ENCODE results near the gene WDR3. TPM values are rescaled to one million over a fixed set of nuclear protein-coding genes. Genes with fewer than 3 reads are reported as not detected.
A peak's percentile ranks its signal among the peaks of the same experiment; 100 is the strongest.

Gene WDR3
- total and polyA plus RNA-seq, 8 donors, result 16.0 to 31.8 (median 28.4) TPM

DNA sequence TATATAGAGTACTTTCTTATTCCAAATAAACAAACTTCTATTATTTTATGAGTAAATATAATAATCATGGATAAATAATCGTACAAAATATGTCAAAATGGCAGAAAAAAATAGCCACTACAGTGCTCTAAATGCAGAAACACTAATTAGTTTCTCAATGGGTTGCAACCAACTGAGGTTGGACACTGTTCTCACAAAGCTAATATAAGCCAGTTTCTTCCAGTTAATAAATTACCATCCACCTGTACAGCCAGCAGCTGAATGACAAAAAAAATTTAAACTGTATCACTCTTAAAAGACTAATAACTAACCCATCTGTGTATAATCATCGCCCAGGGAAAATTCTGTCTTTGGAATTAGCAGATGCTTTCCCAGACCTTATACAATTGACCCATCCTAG lies 37.0 kb upstream of the WDR3 start:
- Histone ChIP-seq H3K9me3 (no peaks in the 10 kb centered on the region), H3K27ac (no peak overlapping the region), H3K4me3 (no peak overlapping the region), H3K27me3 (no peaks in the 10 kb centered on the region), H3K4me1 (no peaks in the 10 kb centered on the region), H3K36me3 (peaks cover 0 to 37% of the 10 kb centered on the region in 2 donors)
- ATAC-seq (no peak), DNase-seq (no peak)
- intact Hi-C loops (cut with DNase I), result loop anchor here in 1 of 2 donors (10.0 kb wide), 1 partner anchor 358 kb away; no protein-coding TSS in a partner anchor
- TF ChIP-seq, protein P1, sequence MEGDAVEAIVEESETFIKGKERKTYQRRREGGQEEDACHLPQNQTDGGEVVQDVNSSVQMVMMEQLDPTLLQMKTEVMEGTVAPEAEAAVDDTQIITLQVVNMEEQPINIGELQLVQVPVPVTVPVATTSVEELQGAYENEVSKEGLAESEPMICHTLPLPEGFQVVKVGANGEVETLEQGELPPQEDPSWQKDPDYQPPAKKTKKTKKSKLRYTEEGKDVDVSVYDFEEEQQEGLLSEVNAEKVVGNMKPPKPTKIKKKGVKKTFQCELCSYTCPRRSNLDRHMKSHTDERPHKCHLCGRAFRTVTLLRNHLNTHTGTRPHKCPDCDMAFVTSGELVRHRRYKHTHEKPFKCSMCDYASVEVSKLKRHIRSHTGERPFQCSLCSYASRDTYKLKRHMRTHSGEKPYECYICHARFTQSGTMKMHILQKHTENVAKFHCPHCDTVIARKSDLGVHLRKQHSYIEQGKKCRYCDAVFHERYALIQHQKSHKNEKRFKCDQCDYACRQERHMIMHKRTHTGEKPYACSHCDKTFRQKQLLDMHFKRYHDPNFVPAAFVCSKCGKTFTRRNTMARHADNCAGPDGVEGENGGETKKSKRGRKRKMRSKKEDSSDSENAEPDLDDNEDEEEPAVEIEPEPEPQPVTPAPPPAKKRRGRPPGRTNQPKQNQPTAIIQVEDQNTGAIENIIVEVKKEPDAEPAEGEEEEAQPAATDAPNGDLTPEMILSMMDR (IDR thresholded peaks at IDR 0.05), result no peak

DNA sequence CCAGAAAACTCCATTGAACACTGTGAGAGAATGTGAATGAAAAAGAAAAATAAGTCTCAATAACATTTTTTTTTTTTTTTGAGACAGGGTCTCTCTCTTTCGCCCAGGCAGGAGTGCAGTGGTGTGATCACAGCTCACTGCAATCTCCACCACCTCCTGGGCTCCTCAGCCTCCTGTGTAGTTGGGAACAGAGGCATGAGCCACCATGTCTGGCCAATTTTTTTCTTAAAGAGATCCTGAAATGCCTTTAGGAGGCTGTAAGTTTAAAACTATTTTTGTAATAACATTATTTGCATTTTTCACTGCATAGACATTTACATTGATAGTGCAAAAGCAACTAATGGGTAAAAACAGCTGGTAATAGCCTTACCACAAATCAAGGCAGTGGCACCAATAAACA lies 35.5 kb upstream of the WDR3 start:
- Histone ChIP-seq H3K4me3 (no peak overlapping the region), H3K9me3 (no peaks in the 10 kb centered on the region), H3K4me1 (no peaks in the 10 kb centered on the region), H3K27me3 (no peaks in the 10 kb centered on the region), H3K27ac (no peak overlapping the region), H3K36me3 (peaks cover 0 to 52% of the 10 kb centered on the region in 2 donors)
- DNase-seq, result no peak
- no peak for ATAC-seq
- intact Hi-C loops (cut with DNase I), result loop anchor here in 1 of 2 donors (10.0 kb wide), 1 partner anchor 359 kb away; no protein-coding TSS in a partner anchor
- TF ChIP-seq, protein P1 (IDR thresholded peaks at IDR 0.05), result no peak

DNA sequence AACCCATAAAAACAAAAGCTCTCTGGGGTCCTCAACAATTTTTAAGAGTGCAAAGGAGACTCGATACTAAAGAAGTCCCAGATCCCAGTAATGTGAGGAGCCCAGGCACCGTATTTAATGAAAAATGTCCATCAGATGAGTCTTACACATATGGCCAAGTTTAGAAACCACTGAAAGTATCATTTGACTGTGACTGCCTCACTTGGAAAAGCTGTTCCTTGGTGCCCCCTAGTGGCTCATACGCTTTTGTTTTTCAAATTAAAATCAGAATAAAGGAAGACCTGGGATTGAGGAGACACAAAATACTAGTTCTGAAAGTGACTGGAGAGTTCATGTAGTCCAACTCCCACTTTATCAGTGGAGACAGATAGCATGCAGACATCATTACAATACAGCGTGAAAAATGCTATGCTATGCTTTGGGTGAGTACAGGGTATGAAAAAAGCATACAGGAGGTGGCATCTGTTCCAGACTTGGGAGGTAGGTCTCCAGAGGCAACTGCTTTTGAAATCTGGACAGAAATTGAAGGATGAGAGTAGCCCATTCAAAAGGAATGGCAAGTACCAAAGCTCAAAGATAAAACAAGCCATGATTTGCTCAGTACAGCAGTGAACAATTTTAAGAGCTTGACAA lies 33.9 kb upstream of the WDR3 start:
- intact Hi-C loops (cut with DNase I), result loop anchor here in 1 of 2 donors (10.0 kb wide), 1 partner anchor 361 kb away; no protein-coding TSS in a partner anchor
- no peaks in the 10 kb centered on the region for H3K9me3 ChIP-seq
- H3K36me3 ChIP-seq, result peaks cover 0 to 65% of the 10 kb centered on the region in 2 donors
- H3K4me3 ChIP-seq, result no peak overlapping the region
- no peak overlapping the region for H3K27ac ChIP-seq
- no peaks in the 10 kb centered on the region for H3K27me3 ChIP-seq
- DNase-seq (peak in 3 of 4 donors; percentile 36 to 79 (median 56)), ATAC-seq (peak; percentile 88)
- no peaks in the 10 kb centered on the region for H3K4me1 ChIP-seq
- TF ChIP-seq, protein P1 (IDR thresholded peaks at IDR 0.05), result peak; percentile 60 to 73

DNA sequence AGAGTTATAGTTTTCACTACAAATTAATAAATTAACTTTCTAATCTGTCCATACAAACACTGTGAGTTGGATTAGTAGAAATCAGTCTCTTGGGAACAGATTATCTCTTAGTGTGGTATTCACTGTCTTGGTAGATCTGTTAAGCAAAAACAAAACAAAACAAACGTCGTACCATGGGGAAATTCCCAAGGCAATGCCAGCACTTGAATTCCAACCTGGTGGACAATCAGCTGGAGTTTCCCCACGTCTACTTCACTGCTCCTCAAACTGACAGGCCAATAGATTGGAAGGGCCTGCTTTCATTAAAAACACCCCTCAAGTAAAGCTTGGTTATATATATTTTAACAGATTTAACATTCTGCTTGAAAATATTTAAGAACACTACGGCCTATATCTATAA lies 32.0 kb upstream of the WDR3 start:
- no peak for ATAC-seq
- intact Hi-C loops (cut with DNase I), result loop anchor here in 1 of 2 donors (10.0 kb wide), 1 partner anchor 363 kb away; no protein-coding TSS in a partner anchor
- no peaks in the 10 kb centered on the region for H3K9me3 ChIP-seq
- no peak for DNase-seq
- no peaks in the 10 kb centered on the region for H3K27me3 ChIP-seq
- H3K27ac ChIP-seq, result no peak overlapping the region
- no peaks in the 10 kb centered on the region for H3K4me1 ChIP-seq
- TF ChIP-seq, protein P1 (IDR thresholded peaks at IDR 0.05), result no peak
- peaks cover 0 to 76% of the 10 kb centered on the region in 2 donors for H3K36me3 ChIP-seq
- H3K4me3 ChIP-seq, result no peak overlapping the region

DNA sequence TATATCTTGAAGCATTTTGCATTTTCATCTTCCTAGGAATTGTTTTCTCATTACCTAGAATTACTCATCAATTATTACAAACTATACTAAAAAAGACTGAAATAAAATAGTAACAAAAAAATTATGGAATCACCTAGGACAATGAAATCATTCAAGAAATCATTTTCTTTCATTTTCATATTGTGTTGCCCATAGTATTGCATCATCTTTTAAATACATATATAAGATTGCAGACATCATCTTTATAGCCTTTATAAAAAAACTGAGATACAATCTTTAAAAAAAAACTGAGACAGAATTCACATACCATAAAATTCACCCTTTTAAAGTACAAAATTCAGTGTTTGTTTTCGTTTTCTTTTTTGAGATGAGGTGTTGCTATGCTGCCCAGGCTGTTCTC lies 29.7 kb upstream of the WDR3 start:
- Histone ChIP-seq H3K4me1 (no peaks in the 10 kb centered on the region), H3K4me3 (no peak overlapping the region), H3K27me3 (no peaks in the 10 kb centered on the region), H3K27ac (no peak overlapping the region), H3K36me3 (peaks cover 0 to 94% of the 10 kb centered on the region in 2 donors), H3K9me3 (no peaks in the 10 kb centered on the region)
- ATAC-seq (no peak), DNase-seq (no peak)
- TF ChIP-seq, protein P1 (IDR thresholded peaks at IDR 0.05), result no peak
- intact Hi-C loops (cut with DNase I), result loop anchor here in 1 of 2 donors (10.0 kb wide), 1 partner anchor 365 kb away; no protein-coding TSS in a partner anchor
